K562 (cell line): ENCODE measurements around the gene LYPLA2. TPM values are rescaled to one million over a fixed set of nuclear protein-coding genes. Genes with fewer than 3 reads are reported as not detected.

ENCODE experiments used
- ARNT ChIP-seq, 2 experiments: fragments of 450-650 bp; IDR thresholded peaks; 2 replicates each; pipeline ENCODE4 v1.6.1; 2016; ENCODE audit warnings: mild to moderate bottlenecking in 1 of 2
- C11orf30 ChIP-seq: fragments of 450-650 bp; IDR thresholded peaks from 2 replicates; pipeline ENCODE4 v1.6.1; 2016; ENCODE audit warnings: low read depth, mild to moderate bottlenecking
- COPS2 ChIP-seq: fragments of 450-650 bp; conservative IDR thresholded peaks from 2 replicates; pipeline ENCODE4 v1.6.1; 2016; ENCODE audit warnings: mild to moderate bottlenecking, moderate library complexity
- CTBP1 ChIP-seq: fragments of 450-650 bp; IDR thresholded peaks from 2 replicates; pipeline ENCODE4 v1.6.1; 2016; ENCODE audit warnings: borderline replicate concordance
- ELK3 ChIP-seq: fragments of 450-650 bp; formaldehyde crosslinking; IDR thresholded peaks from 2 replicates; pipeline ENCODE4 v1.4.0; 2020; ENCODE audit warnings: mild to moderate bottlenecking
- FOXA3 ChIP-seq, 2 experiments: fragments of 450-650 bp in 1 of 2; sonication (generic) in 1 of 2; formaldehyde crosslinking; IDR thresholded peaks in 1 of 2; conservative IDR thresholded peaks in 1 of 2; 2 replicates each; pipeline versions ENCODE4 v1.4.0 to v1.8.0; 2020 to 2022; ENCODE audit warnings: mild to moderate bottlenecking in 2 of 2, missing genetic modification reagents in 1 of 2
- HMGN3 ChIP-seq: IDR thresholded peaks from 2 replicates; pipeline ENCODE4 v1.6.1; 2011; ENCODE audit warnings: borderline replicate concordance, low read depth, mild to moderate bottlenecking, mixed read lengths, low read length; ENCODE audit not compliant: insufficient read length; ENCODE audit errors: extremely low read depth
- IRF1 ChIP-seq: sonication (generic); formaldehyde crosslinking; IDR thresholded peaks from 2 replicates; pipeline ENCODE4 v1.8.0; 2022; ENCODE audit warnings: missing genetic modification reagents, mild to moderate bottlenecking, borderline replicate concordance
- KDM2B ChIP-seq: fragments of 250-450 bp; sonication (Bioruptor Pico); IDR thresholded peaks from 2 replicates; pipeline ENCODE4 v1.8.0; 2021; ENCODE audit warnings: mild to moderate bottlenecking, moderate library complexity
- PHF8 ChIP-seq: fragments of 200-600 bp; sonication (generic); IDR thresholded peaks from 2 replicates; pipeline ENCODE4 v1.6.1; 2012; ENCODE audit warnings: mixed run types, mild to moderate bottlenecking, inconsistent platforms, low read length, moderate library complexity, borderline replicate concordance
- RBBP5 ChIP-seq: fragments of 200-600 bp; sonication (generic); IDR thresholded peaks from 2 replicates; pipeline ENCODE4 v1.6.1; 2012; ENCODE audit warnings: borderline replicate concordance, mild to moderate bottlenecking, low read length, control low read depth, inconsistent platforms; ENCODE audit not compliant: insufficient read depth, poor library complexity, severe bottlenecking
- SETDB1 ChIP-seq: IDR thresholded peaks from one replicate; pipeline ENCODE4 v1.6.1; 2012; ENCODE audit warnings: low read length, control low read depth, inconsistent platforms
- TARDBP ChIP-seq: fragments of 450-650 bp; IDR thresholded peaks from 2 replicates; pipeline ENCODE4 v1.6.1; 2016
- TCF3 ChIP-seq: sonication (generic); formaldehyde crosslinking; IDR thresholded peaks from 2 replicates; pipeline ENCODE4 v1.4.0; 2020; ENCODE audit warnings: mild to moderate bottlenecking, missing genetic modification reagents
- ZFP1 ChIP-seq: fragments of 450-650 bp; formaldehyde crosslinking; IDR thresholded peaks from 2 replicates; pipeline ENCODE4 v1.4.0; 2020; ENCODE audit warnings: mild to moderate bottlenecking, mixed read lengths
- ZNF140 ChIP-seq: fragments of 250-450 bp; sonication (Bioruptor Pico); IDR thresholded peaks from 2 replicates; pipeline ENCODE4 v1.8.0; 2021; ENCODE audit warnings: moderate library complexity, mild to moderate bottlenecking, inconsistent platforms
- ZNF23 ChIP-seq: fragments of 250-450 bp; sonication (Bioruptor Pico); IDR thresholded peaks from 2 replicates; pipeline ENCODE4 v1.4.0; 2020; ENCODE audit warnings: mild to moderate bottlenecking
- ZNF41 ChIP-seq: fragments of 250-450 bp; sonication (Bioruptor Pico); conservative IDR thresholded peaks from 2 replicates; pipeline ENCODE4 v1.4.0; 2020; ENCODE audit warnings: mild to moderate bottlenecking
- polyA plus RNA-seq, 8 experiments: library from polyadenylated mRNA; depleted of rRNA in 4 of 8; stranded (reverse) in 5 of 8; unstranded in 3 of 8; fragments of >200 nt; fragmentation: Nextera tagmentation in 2 of 8; fragmentation: Illumina TruSeq in 1 of 8; extraction: Ambion mirVana in 2 of 8; extraction: Trizol in 1 of 8; gene quantifications; 2 replicates each; pipeline versions ENCODE4 v1.2.1 to v1.2.3, GENCODE V29; 2011 to 2014; ENCODE audit warnings: inconsistent platforms in 1 of 8, missing spikeins in 1 of 8
- total RNA-seq, 7 experiments: library from RNA; depleted of rRNA in 6 of 7; stranded (reverse); fragments of >200 nt in 6 of 7; fragmentation: Illumina TruSeq in 2 of 7; extraction: Trizol in 2 of 7; gene quantifications; 2 replicates each; pipeline versions ENCODE4 v1.2.1 to v1.2.3, GENCODE V29; 2011 to 2021; ENCODE audit warnings: low replicate concordance in 1 of 7

LYPLA2 gene
- total and polyA plus RNA-seq, 9 of the 15 experiments (the other 6 are each of a cell fraction or from before 2014, with no cell fraction given), result 3.9 to 128 (median 60.1) TPM

- TF ChIP-seq HMGN3 (peak; percentile 85), ZNF140 (CRISPR knock-in tag) (no peak), RBBP5 (peak; percentile 69), SETDB1 (no peak), KDM2B (CRISPR knock-in tag) (no peak), FOXA3 (CRISPR knock-in tag; conservative IDR thresholded peaks at IDR 0.05 in 1 of 2, IDR thresholded peaks at IDR 0.05 in 1 of 2) (no peak), PHF8 (peak; percentile 76), TARDBP (peak; percentile 59; the same call in 1 of the 2 replicates), IRF1 (CRISPR knock-in tag) (0 out of 2 replicates have a peak, but pooled peaks have one; percentile 44), ZNF23 (CRISPR knock-in tag) (no peak), ZNF41 (no peak), C11orf30 (peak; percentile 46), COPS2 (no peak), TCF3 (CRISPR knock-in tag) (no peak), ZFP1 (CRISPR knock-in tag) (no peak), CTBP1 (no peak; the same call in 1 of the 2 replicates), ELK3 (CRISPR knock-in tag) (no peak), ARNT (IDR thresholded peaks at IDR 0.05) (no peak)
Measured at GRCh38 chr1:23800400-23801337, 9.7 kb downstream of the LYPLA2 start, which contains the start of gene GALE (continued).
